Activated CD4-positive, alpha-beta memory T cell treated with anti-CD3 and anti-CD28 coated beads, Interleukin-2, amount 10 ng/mL, durations not matched to agents 7 days and 5 days (primary cell): ENCODE measurements around the gene TIGD3. TPM values are rescaled to one million over a fixed set of nuclear protein-coding genes. Genes with fewer than 3 reads are reported as not detected.

Source experiments
- CTCF ChIA-PET: fragments of 350-600 bp; sonication (Branson Sonifier 250); formaldehyde crosslinking; loops from one replicate; lab custom pipeline; 2021; ENCODE audit warnings: antibody characterized with exemption, inconsistent platforms; lab: Charles Lee
- POLR2A ChIA-PET: fragments of 350-600 bp; sonication (Branson Sonifier 250); formaldehyde crosslinking; loops from one replicate; lab custom pipeline; 2021; ENCODE audit warnings: antibody characterized with exemption; lab: Charles Lee
- DNase-seq: peaks from one replicate; pipeline ENCODE4 v3.0.0-alpha.2; 2020
- H3K27ac Mint-ChIP-seq: one replicate; pipeline ENCODE4 v1.8.0; 2021; ENCODE audit warnings: mild to moderate bottlenecking, mixed read lengths
- H3K27me3 Mint-ChIP-seq: one replicate; pipeline ENCODE4 v1.8.0; 2021; ENCODE audit warnings: mixed read lengths
- H3K36me3 Mint-ChIP-seq: one replicate; pipeline ENCODE4 v1.8.0; 2021; ENCODE audit warnings: low read depth, mixed read lengths
- H3K4me1 Mint-ChIP-seq: one replicate; pipeline ENCODE4 v1.8.0; 2021; ENCODE audit warnings: mixed read lengths
- H3K4me3 Mint-ChIP-seq: one replicate; pipeline ENCODE4 v1.8.0; 2021; ENCODE audit warnings: mild to moderate bottlenecking, mixed read lengths
- H3K9me3 Mint-ChIP-seq: one replicate; pipeline ENCODE4 v1.8.0; 2021; ENCODE audit warnings: mixed read lengths
- total RNA-seq, 2 experiments: library from RNA; stranded (reverse); gene quantifications; one replicate each; pipeline ENCODE4 v1.2.3, GENCODE V29; 2021

Gene TIGD3
- total RNA-seq, 2 experiments from 2014 or later = 0.58 to 0.88 TPM

DNA sequence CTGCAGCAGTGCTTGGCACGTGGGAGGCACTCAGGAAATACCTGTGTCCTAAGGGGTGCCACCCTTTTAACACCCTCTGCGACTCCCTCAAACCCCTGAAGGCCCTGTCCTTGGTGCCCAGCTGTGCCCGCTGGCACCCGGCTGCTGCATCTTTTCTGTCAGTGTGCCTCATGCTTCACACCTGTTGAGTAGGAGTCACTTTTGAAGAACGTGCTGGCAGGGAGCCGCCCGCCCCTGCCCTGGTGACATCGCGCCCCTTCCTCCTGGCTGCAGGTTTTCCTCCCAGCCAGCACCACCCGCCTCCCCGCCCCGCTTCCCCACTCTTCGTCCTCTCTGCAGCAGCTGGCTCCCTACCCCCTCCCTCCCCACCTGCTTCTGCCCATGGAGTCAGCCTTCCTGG is 49.7 kb downstream of the TIGD3 start:
- Mint-ChIP-seq H3K4me3 (no peak overlapping the region), H3K4me1 (peaks cover 2% of the 10 kb centered on the region), H3K27ac (no peak overlapping the region), H3K36me3 (peaks cover 45% of the 10 kb centered on the region), H3K27me3 (no peaks in the 10 kb centered on the region), H3K9me3 (no peaks in the 10 kb centered on the region)
- DNase-seq = no peak
- ChIA-PET POLR2A (interaction anchor here (1.1 to 2.7 kb wide), 3 partner anchors 11 to 23 kb away, joined by 4 to 10 read pairs (median 4); no protein-coding TSS in a partner anchor), CTCF (no interaction called here)

DNA sequence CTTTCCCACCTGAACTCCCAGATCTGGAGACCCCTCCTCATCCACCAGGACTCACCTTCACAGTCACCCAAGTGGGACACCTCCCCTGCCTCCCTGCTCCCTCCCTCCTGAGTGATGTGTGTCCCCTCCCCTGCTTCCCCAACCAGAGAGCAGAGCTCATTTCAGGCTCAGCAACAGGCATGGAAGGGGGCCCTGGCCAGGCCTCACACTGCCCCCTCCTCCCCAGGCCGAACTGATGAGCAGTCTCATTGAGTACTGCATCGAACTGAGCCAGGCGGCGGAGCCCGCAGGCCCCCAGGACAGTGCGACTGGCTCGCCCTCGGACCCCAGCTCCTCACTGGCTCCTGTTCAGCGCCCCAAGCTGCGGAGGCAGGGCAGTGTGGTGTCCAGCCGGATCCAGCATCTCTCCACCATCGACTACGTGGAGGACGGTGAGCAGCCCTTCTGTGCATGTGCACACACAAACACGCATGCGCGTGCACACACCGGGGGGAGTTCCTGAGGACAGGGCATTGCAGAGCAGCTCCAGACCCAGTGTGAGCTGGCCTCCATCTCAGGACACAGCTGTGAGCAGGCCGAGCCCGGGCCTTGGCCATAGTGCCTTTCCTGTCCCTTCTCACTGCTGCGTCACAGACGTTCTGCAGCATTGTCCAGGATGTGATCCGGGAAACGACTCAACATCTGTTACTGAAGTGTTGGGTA is 50.2 kb downstream of the TIGD3 start:
- Mint-ChIP-seq H3K9me3 (no peaks in the 10 kb centered on the region), H3K27me3 (no peaks in the 10 kb centered on the region), H3K27ac (no peak overlapping the region), H3K4me1 (peaks cover 2% of the 10 kb centered on the region), H3K36me3 (peaks cover 43% of the 10 kb centered on the region), H3K4me3 (no peak overlapping the region)
- CTCF ChIA-PET = no interaction called here
- DNase-seq = no peak
- POLR2A ChIA-PET = interaction anchor here (1.1 to 2.7 kb wide), 4 partner anchors 10 to 210 kb away, joined by 3 to 10 read pairs (median 4); no protein-coding TSS in a partner anchor

Other genes starting within 250 kb of the TIGD3 start
- gene TM7SF2, start 242.9 kb upstream of the TIGD3 start, total RNA-seq = 10 to 100 TPM; 27.2 to 28.4 TPM
- 1 to 10 TPM; 8.1 to 8.6 TPM for gene ZNHIT2, start 237.1 kb upstream of the TIGD3 start, total RNA-seq
- gene FAU, start 232.6 kb upstream of the TIGD3 start, total RNA-seq = 1,000 to 10,000 TPM in 1 of 2 experiments, 100 to 1,000 TPM in 1; 995 to 1,031 TPM
- gene MRPL49, start 232.4 kb upstream of the TIGD3 start, total RNA-seq = 10 to 100 TPM; 36.5 to 37.4 TPM
- 10 to 100 TPM; 39.4 to 42.2 TPM for gene SYVN1, start 220.2 kb upstream of the TIGD3 start, total RNA-seq
- gene SPDYC, start 184.5 kb upstream of the TIGD3 start, total RNA-seq = not detected
- 100 to 1,000 TPM; 164 to 167 TPM for gene CAPN1, start 172.8 kb upstream of the TIGD3 start, total RNA-seq
- 10 to 100 TPM; 42.0 to 51.1 TPM for gene POLA2, start 92.8 kb upstream of the TIGD3 start, total RNA-seq
- under 1 TPM; 0.38 to 0.70 TPM for gene CDC42EP2, start 39.9 kb upstream of the TIGD3 start, total RNA-seq
- 10 to 100 TPM; 80.7 to 82.0 TPM for gene DPF2, start 20.9 kb upstream of the TIGD3 start, total RNA-seq
- gene SLC25A45, start 27.9 kb downstream of the TIGD3 start, total RNA-seq = 10 to 100 TPM; 19.4 to 19.8 TPM
- gene FRMD8, start 31.9 kb downstream of the TIGD3 start, total RNA-seq = 10 to 100 TPM; 53.9 to 61.3 TPM
- gene NEAT1, start 68.0 kb downstream of the TIGD3 start, total RNA-seq = 1,000 to 10,000 TPM; 1,222 to 1,245 TPM
- gene MALAT1, start 144.3 kb downstream of the TIGD3 start, total RNA-seq = 1,000 to 10,000 TPM; 7,674 to 7,759 TPM
- gene SCYL1, start 170.3 kb downstream of the TIGD3 start, total RNA-seq = 10 to 100 TPM; 56.9 to 58.5 TPM
- 10 to 100 TPM; 55.4 to 60.0 TPM for gene LTBP3, start 203.6 kb downstream of the TIGD3 start, total RNA-seq
- 10 to 100 TPM; 25.3 to 27.8 TPM for gene ZNRD2, start 215.7 kb downstream of the TIGD3 start, total RNA-seq
- gene FAM89B, start 217.8 kb downstream of the TIGD3 start, total RNA-seq = 10 to 100 TPM; 45.6 to 48.0 TPM
- gene EHBP1L1, start 221.3 kb downstream of the TIGD3 start, total RNA-seq = 100 to 1,000 TPM; 118 to 119 TPM
- gene KCNK7, start 241.0 kb downstream of the TIGD3 start, total RNA-seq = 1 to 10 TPM in 1 of 2 experiments, under 1 TPM in 1; 0.80 to 1.0 TPM